Measurements from ENCODE around the gene PLCB4.

- TF ChIP-seq POLR2A (IDR thresholded peaks at IDR 0.05) (no peak), CTCF (IDR thresholded peaks at IDR 0.05) (no peak)
Measured at GRCh38 chr20:9144643-9145042, 75.8 kb downstream of the PLCB4 start.
